Activated effector memory CD4-positive, alpha-beta T cell treated with Interleukin-2 at 50 U/mL for 16 hours (primary cell): ENCODE results near the gene IDH2.
"Not testable (repeated sequence)": the region's sequence is repeated elsewhere in the genome, so short reads cannot be mapped to it uniquely, and the experiment has no call there.

Experiments used
- DNase-seq: peaks from one replicate; pipeline ENCODE4 v3.0.0-alpha.2; 2020

Gene IDH2

GRCh38 chr15:90083419-90083818 is 18.8 kb downstream of the IDH2 start:
- DNase-seq: no peak

- DNase-seq: no peak
Measured at GRCh38 chr15:90082140-90082715, 20.0 kb downstream of the IDH2 start.

DNA sequence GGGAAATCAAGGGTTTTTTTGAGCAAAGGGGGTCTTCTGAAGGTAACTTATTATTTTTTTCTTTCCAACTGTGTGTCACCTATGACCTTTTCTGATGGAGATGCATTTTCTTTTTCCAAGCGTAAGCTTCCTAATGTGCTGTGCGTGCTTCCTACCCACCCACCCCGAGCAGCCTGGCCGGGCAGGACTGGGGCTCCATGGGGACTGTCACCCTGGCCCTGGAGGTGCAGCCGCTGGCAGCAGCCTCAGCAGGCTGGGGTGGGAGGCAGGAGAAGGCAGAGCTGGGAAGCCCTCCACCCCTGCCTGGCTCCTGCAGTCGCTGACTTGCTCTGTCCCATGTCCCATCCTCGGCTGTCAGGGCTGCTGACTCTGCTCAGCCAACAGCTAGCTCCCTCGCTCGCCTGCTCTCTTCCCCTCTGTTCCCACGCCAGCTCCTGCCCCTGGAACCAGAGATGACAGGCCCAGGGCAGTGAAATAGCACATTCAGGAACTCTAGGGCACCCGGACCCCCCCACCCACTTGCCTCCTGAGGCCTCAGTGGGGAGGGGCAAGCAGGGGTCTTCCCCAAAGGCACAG is 21.4 kb downstream of the IDH2 start:
- no peak for DNase-seq

- no peak for DNase-seq
Measured at GRCh38 chr15:90080458-90080755, 21.9 kb downstream of the IDH2 start.

DNA sequence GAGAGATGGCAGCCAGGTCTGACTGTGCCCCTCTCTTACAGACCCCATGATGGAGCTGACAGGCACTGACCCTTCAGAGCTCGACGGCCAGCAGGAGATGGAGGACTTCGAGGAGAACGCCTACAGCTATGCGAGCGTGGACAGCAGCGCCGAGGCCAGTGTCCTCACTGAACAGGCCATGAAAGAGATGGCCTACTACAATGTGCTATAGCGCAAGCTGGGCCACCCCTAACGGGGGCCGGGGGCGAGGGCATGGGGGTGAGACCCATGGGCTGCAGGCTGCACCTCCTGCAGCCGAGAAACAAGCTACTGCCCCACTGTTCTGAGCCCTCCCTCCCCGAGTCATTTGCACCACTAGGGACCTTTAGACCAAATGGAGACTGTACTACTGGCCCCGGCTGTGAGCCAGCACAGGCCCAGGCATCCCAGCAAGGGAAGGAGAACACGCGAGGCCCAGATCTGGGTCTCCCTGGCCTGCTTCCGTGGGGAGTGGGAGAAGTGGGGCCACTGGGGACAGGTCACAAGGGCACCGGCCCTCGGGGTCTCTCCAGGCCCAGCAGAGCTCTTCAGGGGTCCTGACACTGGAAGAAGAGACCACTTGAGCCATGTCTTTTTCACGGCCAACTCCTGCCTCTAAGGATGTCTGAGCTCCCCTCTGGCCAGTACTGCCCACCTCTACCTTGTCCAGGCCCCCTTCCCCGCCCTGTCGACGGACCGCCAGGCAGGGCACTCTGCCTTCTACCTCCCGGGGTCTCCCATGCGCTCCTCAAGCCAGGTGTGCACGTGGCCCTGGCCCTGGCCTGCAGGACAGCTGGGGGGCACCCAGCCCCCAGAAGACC is 22.4 kb downstream of the IDH2 start:
- no peak for DNase-seq

DNA sequence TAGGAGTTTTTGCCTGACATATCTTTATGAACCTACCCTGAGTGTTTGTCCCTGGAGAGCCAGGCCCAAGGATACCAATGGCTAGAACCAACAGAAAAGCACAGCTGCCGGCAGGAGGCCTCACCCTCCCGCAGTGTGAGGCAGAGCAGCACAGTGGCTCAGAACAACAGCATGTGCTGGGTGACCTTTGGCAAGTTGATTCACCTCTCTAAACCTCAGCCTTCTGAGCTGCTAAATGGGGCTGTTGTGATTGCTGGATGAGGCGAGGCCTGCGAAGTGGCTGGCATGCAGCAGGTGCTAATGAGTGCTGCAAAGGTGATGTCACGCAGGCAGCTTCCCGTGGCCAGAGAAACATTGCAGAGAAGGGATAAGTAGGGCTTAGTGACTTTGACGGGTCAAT is 23.3 kb downstream of the IDH2 start:
- no peak for DNase-seq

DNA sequence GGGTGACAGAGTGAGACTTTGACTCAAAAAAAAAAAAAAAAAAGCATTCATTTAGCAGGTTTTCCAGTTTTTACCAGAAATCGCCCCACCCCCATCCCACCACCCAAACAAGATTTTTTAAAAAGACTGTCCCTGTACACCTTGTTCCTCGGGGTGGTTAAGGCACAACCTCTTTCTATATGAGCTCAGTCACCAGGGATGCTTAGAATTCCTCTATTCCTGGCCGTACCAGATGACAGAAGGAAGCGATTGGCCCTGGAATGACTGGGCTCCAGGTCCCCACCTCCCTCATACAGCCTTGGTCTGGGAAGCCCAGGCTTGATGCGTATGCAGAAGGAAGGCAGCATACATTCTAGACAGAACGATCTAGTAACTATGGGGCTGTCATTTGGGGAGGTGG is 25.6 kb downstream of the IDH2 start:
- DNase-seq: no peak

DNA sequence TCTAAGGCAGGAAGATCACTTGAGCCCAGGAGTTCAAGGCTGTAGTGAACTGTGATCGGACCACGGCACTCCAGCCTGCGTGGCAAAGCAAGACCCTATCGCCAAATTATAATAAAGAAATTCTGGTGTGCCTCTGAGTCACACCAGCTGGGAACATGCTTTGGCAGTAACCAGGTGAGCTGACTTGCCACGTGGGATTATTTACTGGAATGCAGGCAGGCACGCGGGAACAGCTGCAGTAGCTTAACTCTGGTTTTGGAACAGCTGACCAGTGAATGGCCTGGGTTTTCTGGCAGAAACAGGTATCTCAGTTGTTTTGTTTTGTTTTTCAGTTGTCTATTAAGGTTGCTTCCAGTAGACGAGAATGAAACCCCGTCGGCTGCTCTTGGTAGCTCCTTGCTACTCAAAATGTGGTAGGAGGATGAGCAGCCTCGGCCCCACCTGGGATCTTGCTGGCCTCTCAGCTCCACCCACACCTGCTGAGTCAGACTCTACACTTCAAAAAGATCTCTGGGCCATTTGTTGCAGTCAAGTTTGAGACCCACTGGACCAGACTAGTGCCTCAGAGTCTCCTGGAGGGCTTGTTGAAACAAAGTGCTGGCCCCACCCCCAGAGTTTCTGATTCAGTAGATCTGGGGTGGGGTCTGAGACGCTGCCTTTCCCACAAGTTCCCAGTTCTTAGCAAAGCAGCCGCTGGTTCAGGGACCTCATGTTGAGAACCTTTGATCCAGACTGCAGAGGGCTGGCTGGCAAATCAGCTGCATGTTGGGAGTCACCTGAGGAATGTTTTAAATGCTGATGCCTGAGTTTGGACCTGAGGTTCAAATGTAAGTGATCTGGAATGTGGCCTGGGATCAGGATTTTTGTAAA is 26.6 kb downstream of the IDH2 start:
- DNase-seq: no peak

DNA sequence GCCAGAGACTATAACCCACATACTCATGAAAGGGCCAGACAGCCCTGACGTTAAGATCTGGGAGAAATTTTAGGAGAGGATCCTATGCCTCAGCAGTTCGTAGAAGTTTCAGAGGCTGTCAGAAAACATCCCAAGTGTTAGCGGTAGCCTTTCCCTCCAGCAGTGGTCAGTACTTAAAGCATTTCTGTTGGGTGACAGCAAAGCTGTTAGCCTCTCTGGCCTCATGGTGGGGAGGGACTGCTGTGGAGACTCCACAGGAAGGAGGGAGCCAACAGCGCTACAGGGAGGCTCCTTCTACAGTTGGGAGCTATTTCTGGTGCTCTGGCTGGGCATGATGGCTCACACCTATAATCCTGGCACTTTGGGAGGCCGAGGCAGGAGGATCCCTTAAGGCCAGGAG is 27.4 kb downstream of the IDH2 start:
- no peak for DNase-seq

- no peak for DNase-seq
Measured at GRCh38 chr15:90074023-90074422, 28.2 kb downstream of the IDH2 start.

GRCh38 chr15:90072978-90073640 is 29.2 kb downstream of the IDH2 start:
- DNase-seq: no peak

DNA sequence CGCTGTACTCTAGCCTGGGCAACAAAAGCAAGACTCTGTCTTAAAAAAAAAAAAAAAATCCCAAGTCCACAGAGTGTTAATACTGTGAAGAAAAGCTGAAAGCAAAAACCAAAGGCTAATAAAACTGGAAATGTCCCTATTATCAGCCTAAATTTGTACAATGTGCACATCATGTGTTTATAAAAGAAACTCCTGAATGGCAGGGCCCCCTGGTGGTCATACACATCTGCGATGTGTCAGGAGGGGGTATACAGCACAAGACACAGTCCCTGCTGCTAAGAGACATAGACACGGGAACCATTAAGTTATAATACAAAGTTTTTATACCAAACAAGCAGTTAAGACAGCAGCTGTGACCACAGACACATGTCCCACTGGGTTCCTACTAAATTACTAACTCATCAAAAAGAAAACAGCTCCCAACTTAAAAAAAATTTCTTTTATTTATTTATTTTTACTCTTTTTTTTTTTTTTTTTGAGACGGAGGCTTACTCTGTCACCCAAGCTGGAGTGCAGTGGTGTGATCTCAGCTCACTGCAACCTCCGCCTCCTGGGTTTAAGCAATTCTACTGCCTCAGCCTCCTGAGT is 31.0 kb downstream of the IDH2 start:
- peak; percentile 66 for DNase-seq

DNA sequence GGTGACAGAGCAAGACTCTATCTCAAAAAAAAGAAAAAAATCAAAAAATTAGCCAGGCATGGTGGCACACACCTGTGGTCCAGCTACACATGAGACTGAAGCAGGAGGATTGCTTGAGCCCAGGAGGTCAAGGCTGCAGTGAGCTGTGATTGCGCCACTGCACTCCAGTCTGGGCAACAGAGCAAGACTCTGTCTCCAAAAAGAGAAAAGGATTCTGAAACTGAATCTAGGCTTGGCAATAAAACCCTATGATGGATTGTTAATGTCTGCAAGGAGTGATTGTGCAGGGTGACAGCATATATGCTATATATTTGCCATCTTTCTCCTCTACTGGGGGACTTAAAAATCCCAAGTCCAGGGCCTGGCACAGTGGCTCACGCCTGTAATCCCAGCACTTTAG is 31.6 kb downstream of the IDH2 start:
- not testable (repeated sequence) for DNase-seq

- DNase-seq: no peak
Measured at GRCh38 chr15:90067953-90068606, 34.2 kb downstream of the IDH2 start.

- DNase-seq: no peak
Measured at GRCh38 chr15:90067181-90067952, 34.9 kb downstream of the IDH2 start.

GRCh38 chr15:90065682-90066049 is 36.6 kb downstream of the IDH2 start:
- no peak for DNase-seq

DNA sequence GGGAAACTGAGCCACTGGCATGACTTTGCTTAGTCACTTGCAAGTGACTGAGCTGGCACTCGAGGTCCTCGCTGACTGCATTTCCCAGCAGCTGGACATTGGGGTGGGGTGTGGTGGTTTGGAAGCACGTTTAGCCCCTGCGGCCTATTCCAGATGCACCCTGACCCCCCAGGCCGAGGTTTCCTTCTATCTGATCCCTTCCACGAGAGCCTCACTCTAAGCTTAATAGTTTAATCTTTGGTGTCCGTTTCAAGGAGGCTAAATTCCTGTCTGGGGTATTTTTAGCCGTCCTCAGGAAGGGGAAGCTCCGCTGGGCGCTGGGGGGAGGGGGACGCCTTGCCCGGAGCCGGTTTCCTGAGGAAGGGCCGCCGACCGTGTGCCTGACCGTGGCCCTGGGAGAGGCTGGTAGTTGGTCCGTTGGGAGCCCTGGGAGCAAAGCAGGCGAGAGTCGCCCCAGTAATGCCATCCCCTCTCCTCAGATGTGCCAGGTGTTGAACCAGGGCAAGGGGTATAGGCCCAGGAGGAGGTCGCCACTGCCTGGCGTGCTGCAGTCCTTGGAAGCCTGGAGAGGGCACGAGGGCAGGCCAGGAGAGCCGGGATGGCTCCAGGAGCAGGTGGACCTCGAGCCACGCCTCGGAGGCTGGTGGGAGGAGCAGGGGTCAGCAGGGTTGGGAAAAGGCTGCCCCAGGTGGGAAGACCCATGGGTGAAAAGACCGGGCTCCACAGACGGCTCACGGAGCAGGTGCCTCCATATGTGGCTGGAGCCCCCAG is 37.2 kb downstream of the IDH2 start:
- no peak for DNase-seq

DNA sequence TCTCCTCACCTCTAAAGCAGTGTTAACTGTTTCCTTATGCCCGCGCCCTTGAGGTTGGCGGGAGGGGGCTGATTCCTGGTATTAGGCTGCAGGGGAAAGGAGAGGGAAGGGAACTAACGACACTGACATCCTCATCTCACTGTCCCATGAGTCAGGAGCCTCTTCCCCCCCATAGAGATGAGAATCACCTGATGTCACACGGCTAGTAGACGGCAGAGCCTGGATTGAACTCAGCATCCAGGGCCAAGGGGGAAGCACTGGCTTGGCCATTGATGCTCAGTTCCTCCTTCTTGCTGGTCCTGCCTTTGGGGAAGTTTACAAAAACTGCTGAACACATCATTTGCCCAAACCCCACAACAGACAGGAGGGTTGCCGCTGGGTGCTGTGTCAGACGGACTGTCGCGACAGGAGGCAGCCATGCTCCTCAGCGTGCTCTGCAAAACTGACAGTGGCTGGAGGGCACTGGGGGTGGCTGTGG is 38.5 kb downstream of the IDH2 start:
- DNase-seq: no peak

- DNase-seq: no peak
Measured at GRCh38 chr15:90062973-90063769, 39.1 kb downstream of the IDH2 start.
